HG02623 (cell line): Measurements from ENCODE around the gene DGKG.

Experiments used
- ATAC-seq: cut with Tn5 transposase; IDR thresholded peaks from one replicate; pipeline ENCODE4 v1.9.1; 2021; ENCODE audit warnings: moderate library complexity; ENCODE audit not compliant: unreplicated experiment

The DGKG gene

DNA sequence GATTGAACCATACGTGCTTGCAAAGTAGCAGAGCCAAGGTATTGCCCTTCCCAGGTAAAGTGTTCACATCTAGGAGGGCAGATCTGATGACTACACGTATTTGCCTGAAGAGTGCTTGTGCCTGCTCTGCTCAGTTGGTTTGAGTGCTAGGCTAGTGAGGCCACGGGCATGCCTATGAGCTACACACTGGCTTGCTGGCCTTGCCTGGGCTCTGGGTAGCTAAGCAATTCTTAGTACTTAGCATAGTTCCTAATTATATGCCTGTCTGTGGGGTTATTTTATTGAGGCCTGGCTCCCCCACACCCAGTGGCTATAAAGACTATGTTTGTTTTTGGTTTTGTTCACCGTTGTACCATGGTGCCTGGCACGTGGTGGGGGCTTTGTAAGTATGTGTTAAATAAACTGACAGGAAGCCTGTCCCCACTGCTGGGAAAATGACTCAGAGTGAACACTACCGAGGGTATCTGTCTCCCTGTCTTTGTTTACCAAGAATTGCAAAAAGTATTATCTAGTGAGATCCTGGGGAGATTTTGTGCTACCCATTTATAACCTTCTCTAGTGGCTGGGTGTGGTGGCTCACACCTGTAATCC is 181.0 kb downstream of the DGKG start:
- ATAC-seq = no peak

DNA sequence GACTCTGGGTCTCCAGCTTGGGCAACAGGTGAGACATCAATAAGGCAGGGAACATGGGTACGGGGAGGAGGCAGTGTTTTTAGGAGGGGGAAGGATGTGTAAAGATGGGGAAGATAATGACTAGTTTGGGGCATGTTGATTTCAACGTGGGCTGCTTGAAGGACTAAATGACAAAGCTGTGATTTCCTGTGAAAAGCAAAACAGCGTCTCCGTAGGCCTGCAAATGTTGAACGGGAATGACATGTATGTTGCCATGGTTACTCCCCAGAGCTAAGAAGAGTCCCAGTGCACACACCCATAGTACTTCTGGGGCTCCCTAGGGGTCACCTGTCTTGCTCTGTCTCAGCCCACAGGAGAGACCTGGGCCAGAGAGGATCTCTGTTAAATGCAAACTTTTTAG is 181.9 kb downstream of the DGKG start:
- ATAC-seq = no peak

GRCh38 chr3:186178412-186178811 is 183.6 kb downstream of the DGKG start:
- no peak for ATAC-seq

DNA sequence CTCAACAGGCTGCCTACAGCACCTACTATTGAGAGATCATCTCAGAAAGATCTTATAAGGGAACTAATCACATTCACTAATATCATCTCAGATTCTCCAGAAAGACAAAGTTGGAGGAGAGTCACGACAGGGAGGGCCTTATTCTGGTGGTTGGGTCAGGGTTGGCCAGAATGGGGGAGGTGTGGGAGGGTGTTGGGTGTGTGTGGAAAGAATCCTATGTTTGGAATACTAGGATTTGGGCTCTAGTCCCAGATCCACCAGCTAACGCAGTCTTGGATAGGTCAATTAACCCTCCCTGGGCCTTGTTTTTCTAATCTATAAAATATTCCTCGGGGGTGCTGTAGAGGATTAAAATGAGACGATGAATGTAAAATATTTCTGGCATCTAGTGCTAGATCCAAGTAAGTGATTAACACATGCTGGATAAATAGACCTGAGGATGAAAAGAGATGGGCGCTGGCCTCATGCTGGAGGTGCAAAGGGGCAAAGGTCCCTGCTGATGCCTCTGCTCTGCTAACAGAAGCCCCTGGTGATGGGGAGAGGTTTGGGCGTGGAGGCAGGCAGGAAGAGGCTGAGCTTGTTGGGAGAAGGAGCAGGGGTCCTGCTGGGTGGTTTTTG is 185.6 kb downstream of the DGKG start:
- ATAC-seq = no peak

DNA sequence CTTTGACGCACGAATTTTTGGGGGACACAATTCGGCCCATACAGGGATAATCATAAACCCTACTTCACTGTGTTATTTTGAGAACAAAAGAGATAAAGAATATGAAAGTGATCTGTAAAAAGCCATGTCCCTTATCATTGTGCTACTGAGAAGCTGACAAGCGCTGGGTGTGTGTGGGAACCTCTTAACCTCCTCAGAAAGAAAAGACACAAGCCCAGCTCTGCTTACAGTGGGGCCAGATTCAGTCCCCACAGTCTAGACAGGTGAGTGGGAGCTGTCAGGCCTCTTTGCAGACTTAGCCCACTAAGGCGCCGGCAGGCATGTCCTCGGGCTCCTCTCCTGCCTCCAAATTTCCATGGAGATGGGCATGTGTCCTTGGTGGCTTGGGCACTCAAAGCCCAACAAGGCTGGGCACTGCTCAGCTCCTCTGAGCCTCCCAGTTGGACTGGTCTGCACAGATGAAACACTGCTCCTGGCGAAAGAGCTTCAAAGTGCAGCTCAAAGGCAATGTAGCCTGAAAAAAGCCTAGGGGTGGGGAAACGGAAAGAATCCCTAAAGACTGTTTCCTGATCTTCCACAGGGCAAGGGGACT is 188.7 kb downstream of the DGKG start:
- ATAC-seq = no peak

- ATAC-seq = no peak
Observed at GRCh38 chr3:186172353-186172752, 189.7 kb downstream of the DGKG start.

DNA sequence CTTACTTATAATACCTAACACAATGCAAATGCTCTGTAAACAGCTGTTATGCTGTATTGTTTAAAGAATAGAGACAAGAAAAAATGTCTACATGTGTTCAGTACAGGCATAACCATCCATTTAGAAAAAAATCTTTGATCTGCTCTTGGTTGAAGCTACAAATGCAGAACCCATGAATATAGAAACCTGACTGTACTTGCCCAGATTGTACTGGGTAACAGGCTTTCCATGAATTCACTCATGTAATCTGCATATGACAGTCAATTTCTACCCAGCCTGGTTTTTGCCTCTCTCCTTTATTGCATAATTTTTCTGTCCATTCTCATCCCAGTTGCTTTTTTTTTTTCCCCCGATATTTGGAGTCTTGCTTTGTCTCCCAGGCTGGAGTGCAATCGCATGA is 190.5 kb downstream of the DGKG start:
- ATAC-seq = no peak

DNA sequence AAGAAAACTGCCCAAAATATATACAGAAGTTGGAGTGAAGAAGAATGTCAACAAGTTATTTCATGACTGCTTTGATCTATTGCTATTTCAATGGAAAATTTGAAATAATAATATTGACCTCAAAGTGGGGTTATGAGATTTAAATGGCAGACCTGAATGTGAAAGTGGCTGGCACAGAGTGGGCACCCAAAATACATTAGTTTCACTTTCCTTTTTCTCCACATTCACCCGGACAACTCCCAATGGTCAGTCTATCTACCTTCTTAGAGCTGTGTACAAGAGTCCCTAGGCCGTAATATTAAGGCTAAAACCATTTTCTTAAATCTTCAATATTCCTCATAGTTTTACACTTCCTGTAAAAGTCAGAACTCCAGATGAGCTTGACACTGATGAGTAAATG is 191.5 kb downstream of the DGKG start:
- ATAC-seq = no peak

DNA sequence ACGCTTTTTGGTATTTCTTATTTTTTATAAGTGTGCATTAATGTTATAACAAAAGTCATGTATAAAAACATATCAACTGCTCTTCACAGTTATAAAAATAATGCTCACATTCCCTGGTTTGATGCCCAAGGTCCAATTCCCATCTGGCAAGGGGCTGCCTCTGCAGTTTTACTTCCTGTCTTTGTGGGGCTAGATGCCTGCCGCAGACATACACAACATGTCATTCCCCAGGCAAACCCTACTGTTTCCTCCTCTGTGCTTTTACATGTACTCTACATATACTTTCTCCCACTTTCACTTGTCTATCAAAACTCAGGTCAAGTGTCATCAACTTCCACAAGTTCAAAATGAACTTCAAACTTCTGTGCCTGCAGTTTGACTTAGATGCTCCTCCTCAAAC is 192.7 kb downstream of the DGKG start:
- ATAC-seq = no peak

DNA sequence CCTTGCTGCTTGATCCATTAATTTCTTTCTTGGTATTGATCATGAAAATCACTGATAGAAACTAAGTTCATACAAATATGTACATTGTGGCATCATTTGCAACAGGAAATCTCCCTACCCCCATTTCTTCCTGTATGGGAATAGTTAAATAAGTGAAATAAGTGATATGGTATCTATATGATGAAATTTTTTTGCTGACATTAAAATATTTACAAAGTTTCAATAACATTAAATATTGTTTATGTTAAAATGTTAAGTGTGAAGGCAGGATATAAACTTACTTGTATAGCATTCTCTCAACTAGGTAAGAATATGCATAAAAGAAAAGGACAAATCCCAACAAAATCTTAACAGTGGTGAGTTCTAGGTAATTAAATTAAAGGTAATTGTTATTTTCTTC is 193.1 kb downstream of the DGKG start:
- no peak for ATAC-seq

GRCh38 chr3:186167646-186168395 is 194.2 kb downstream of the DGKG start:
- no peak for ATAC-seq

DNA sequence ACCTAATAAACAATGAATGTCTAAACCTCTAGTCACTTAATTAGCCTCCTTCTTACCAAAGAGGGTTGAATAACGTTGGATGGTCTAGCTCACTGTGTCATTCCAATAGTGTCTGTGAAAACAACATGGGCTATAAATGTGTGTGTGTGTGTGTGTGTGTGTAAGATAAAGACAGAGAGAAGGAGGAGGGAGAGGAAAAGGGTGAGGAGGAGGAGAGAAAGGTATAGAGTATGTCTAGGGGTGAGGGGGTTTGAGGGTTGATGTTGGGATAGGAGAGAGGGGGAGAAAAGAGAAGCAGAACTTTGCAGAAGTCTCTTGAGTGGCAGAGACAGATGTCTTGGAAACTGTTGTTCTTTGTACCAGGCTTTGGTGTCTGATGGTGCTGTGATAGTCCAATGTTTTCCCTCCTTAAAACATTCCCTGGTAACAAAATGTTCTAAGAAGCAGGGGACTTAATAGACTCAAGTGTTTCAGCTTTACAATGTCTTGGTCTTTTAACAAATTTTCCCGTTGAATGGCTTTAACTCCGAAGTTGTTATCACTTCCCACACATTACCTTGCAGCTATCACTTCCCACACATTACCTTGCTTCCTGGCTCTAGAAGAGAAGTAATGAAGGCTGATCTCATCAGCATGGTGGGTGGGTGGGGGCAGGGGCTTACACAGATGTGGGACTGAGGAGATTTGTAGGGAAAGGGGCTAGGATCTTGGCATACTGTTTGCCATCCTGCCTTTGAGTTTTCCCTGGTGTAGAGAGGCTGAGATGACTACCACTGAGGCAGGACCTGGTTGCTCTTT is 195.3 kb downstream of the DGKG start:
- ATAC-seq = no peak

DNA sequence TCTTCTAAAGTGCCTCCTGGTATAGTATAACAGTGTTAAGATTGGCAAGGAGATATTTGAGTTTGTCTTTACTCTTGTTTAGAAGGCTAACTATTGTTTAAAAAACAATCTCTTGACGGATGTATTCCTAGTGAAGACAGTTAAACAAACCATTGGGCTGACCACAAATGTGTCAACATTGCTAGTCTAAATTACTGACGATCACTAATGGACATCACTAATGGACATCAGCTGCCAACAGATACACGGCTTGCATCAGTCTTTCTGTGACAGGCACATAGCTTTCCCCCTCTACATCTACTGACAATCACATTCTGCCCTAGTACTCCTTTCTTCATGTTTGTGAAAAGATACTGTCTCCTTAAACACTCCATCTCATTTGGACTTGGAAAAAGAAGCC is 196.0 kb downstream of the DGKG start:
- ATAC-seq = no peak

- ATAC-seq = no peak
Observed at GRCh38 chr3:186165331-186165730, 196.7 kb downstream of the DGKG start.

DNA sequence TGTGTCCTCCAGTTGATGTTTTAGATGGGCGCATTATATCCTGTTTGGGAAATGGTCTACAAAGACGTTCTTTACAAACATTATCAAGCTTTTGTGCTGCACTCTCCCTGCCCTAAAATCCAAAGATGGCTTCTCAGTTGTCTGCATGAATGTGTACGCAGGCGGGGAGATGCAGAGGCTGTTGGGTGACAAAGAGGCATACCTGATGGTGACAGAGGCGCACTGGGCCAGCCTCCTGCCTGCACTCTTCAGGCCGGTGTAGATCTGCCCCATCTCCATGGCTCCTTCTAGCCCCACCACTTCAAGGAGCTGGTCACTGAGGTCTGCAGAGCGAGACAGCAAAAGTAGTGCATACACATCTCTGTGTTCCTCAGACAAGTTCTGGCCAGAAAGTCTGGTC is 197.3 kb downstream of the DGKG start:
- no peak for ATAC-seq

GRCh38 chr3:186162221-186162620 is 199.8 kb downstream of the DGKG start:
- no peak for ATAC-seq

- no peak for ATAC-seq
Observed at GRCh38 chr3:186160691-186161243, 201.3 kb downstream of the DGKG start.

- no peak for ATAC-seq
Observed at GRCh38 chr3:186154641-186155040, 207.4 kb downstream of the DGKG start.

DNA sequence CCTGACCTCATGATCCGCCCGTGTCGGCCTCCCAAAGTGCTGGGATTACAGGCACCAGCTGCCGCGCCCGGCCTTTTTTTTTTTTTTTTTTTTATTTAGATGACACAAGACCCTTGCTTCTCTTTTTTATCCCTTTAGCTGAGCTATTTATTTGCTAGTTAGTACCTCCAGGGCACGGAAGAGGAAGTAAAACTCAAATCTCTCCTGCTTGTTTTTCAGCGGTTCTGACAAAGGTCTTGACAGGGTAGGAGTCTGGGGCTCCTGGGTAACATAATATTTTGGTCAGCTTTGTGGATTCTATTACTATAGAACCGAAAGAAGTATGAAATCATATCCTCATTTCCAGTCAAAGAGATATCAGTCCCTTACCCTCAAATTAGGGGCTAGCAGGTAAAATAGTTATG is 209.1 kb downstream of the DGKG start:
- ATAC-seq = peak; percentile 88

DNA sequence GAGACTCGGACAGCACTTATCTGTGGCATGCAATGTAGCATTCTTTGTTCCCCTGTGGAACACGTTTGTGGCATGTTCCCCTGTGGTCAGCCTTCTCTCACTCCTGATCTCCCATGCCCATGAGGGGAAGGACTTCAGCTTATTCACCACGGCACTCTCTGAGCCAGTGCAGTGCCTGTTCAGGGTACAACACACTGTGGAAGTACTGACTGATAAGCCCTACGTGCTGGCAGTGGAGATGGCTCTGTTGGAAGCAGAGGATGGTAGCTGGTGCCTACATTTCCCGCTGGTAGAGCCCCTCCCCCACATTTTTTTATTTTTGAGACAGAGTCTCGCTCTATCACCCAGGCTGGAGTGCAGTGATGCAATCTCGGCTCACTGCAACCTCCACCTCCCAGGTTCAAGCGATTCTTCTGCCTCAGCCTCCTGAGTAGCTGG is 209.7 kb downstream of the DGKG start:
- ATAC-seq = no peak
